IgD-negative memory B cell (primary cell): Measurements from ENCODE around the gene MARF1. TPM values are rescaled to one million over a fixed set of nuclear protein-coding genes. Genes with fewer than 3 reads are reported as not detected.

ENCODE experiments used
- polyA plus RNA-seq: library from polyadenylated mRNA; unstranded; fragments of 300-500 nt; fragmentation: Illumina TruSeq; gene quantifications from one replicate; pipeline ENCODE4 v1.2.3, GENCODE V29; 2021

The MARF1 gene
- polyA plus RNA-seq, 1 donor from 2014 or later, result 38.4 TPM

Other genes starting within 250 kb of the MARF1 start
- 0.04 TPM for gene MPV17L, start 247.4 kb downstream of the MARF1 start, polyA plus RNA-seq
- gene BMERB1, start 208.6 kb downstream of the MARF1 start, polyA plus RNA-seq, result 4.2 TPM
- gene NDE1, start 7.1 kb upstream of the MARF1 start, polyA plus RNA-seq, result 79.2 TPM
- gene MYH11, start 213.9 kb upstream of the MARF1 start, polyA plus RNA-seq, result 3.9 TPM
- gene CEP20, start 245.4 kb upstream of the MARF1 start, polyA plus RNA-seq, result 28.1 TPM